ENCODE data around the gene TMEM138. TPM values are rescaled to one million over a fixed set of nuclear protein-coding genes. Genes with fewer than 3 reads are reported as not detected.
"Not testable (repeated sequence)": the region's sequence is repeated elsewhere in the genome, so short reads cannot be mapped to it uniquely, and the experiment has no call there.

TMEM138 gene
- polyA plus RNA-seq, 1 donor: 59.2 TPM

GRCh38 chr11:61361237-61361740 lies 885 bp upstream of the TMEM138 start:
- no peak for DNase-seq

GRCh38 chr11:61362542-61362875 lies 335 bp downstream of the TMEM138 start:
- no peak for DNase-seq

- DNase-seq: no peak
Observed at GRCh38 chr11:61364012-61364675, 2.0 kb downstream of the TMEM138 start.

- DNase-seq: no peak
Observed at GRCh38 chr11:61367406-61367805, 5.2 kb downstream of the TMEM138 start.

- no peak for DNase-seq
Observed at GRCh38 chr11:61368646-61369045, 6.5 kb downstream of the TMEM138 start.

GRCh38 chr11:61369372-61370348 lies 7.5 kb downstream of the TMEM138 start:
- DNase-seq: no peak

- DNase-seq: no peak
Observed at GRCh38 chr11:61370349-61371005, 8.3 kb downstream of the TMEM138 start.

- no peak for DNase-seq
Observed at GRCh38 chr11:61372659-61373420, 10.7 kb downstream of the TMEM138 start.

- DNase-seq: no peak
Observed at GRCh38 chr11:61375761-61376108, 13.6 kb downstream of the TMEM138 start.

GRCh38 chr11:61377461-61378160 lies 15.4 kb downstream of the TMEM138 start:
- DNase-seq: no peak

- DNase-seq: no peak
Observed at GRCh38 chr11:61378713-61379313, 16.6 kb downstream of the TMEM138 start.

GRCh38 chr11:61380884-61381283 lies 18.7 kb downstream of the TMEM138 start:
- DNase-seq: no peak

GRCh38 chr11:61383859-61384258 lies 21.7 kb downstream of the TMEM138 start:
- not testable (repeated sequence) for DNase-seq

GRCh38 chr11:61384271-61385242 lies 22.4 kb downstream of the TMEM138 start:
- no peak for DNase-seq

GRCh38 chr11:61390161-61390560 lies 28.0 kb downstream of the TMEM138 start:
- DNase-seq: no peak

GRCh38 chr11:61392981-61393595 lies 30.9 kb downstream of the TMEM138 start:
- DNase-seq: peak; percentile 13

GRCh38 chr11:61401173-61401572 lies 39.0 kb downstream of the TMEM138 start:
- DNase-seq: no peak

GRCh38 chr11:61401573-61401972 lies 39.4 kb downstream of the TMEM138 start:
- DNase-seq: no peak

- no peak for DNase-seq
Observed at GRCh38 chr11:61403658-61404057, 41.5 kb downstream of the TMEM138 start.

Data from left kidney (tissue), 2 donors.